ENCODE measurements around the gene HEATR5A. TPM values are rescaled to one million over a fixed set of nuclear protein-coding genes. Genes with fewer than 3 reads are reported as not detected.
"Not testable (repeated sequence)": the region's sequence is repeated elsewhere in the genome, so short reads cannot be mapped to it uniquely, and the experiment has no call there.

HEATR5A gene
- total RNA-seq, 1 experiment from 2014 or later = 19.0 TPM

- ChIA-PET POLR2A (ENCODE audit: low non-redundant PET) (no interaction called here), CTCF (no interaction called here)
- intact Hi-C loops (cut with micrococcal nuclease; ENCODE audit: unreplicated experiment) = no loop called here
- Histone ChIP-seq H3K27ac (ENCODE audit: low read depth, low read length, poor library complexity, severe bottlenecking) (no peak overlapping the region), H3K27me3 (replicated peaks; ENCODE audit: insufficient read depth, low read depth, low read length, poor library complexity) (no peaks in the 10 kb centered on the region), H3K4me3 (ENCODE audit: low read depth, low read length, poor library complexity, severe bottlenecking) (no peak overlapping the region), H3K9me3 (ENCODE audit: low read depth, low read length, poor library complexity, severe bottlenecking) (no peaks in the 10 kb centered on the region), H3K36me3 (ENCODE audit: insufficient read depth, low read length, poor library complexity, severe bottlenecking) (no peaks in the 10 kb centered on the region), H3K4me1 (ENCODE audit: insufficient read depth, low read length, poor library complexity, severe bottlenecking) (peaks cover 6% of the 10 kb centered on the region)
- TF ChIP-seq CTCF (conservative IDR thresholded peaks at IDR 0.05; ENCODE audit: low read depth, low read length) = no peak
- no peak for TF ChIP-seq EZH2 (IDR thresholded peaks at IDR 0.05; ENCODE audit: borderline replicate concordance, low read depth, low read length, poor library complexity, severe bottlenecking)
- no TSS peak for BruUV-seq (replicated peaks)
- DNase-seq (ENCODE audit: low spot score) = no peak
These were observed 19.2 kb upstream of the HEATR5A start for GRCh38 chr14:31439561-31439960.

- BruUV-seq (replicated peaks); DNase-seq (ENCODE audit: low spot score); H3K27ac ChIP-seq (ENCODE audit: low read depth, low read length, poor library complexity, severe bottlenecking); POLR2A ChIA-PET (ENCODE audit: low non-redundant PET); CTCF ChIA-PET; H3K36me3 ChIP-seq (ENCODE audit: insufficient read depth, low read length, poor library complexity, severe bottlenecking); intact Hi-C loops (cut with micrococcal nuclease; ENCODE audit: unreplicated experiment); H3K27me3 ChIP-seq (replicated peaks; ENCODE audit: insufficient read depth, low read depth, low read length, poor library complexity); H3K4me1 ChIP-seq (ENCODE audit: insufficient read depth, low read length, poor library complexity, severe bottlenecking); H3K4me3 ChIP-seq (ENCODE audit: low read depth, low read length, poor library complexity, severe bottlenecking); H3K9me3 ChIP-seq (ENCODE audit: low read depth, low read length, poor library complexity, severe bottlenecking): not testable (repeated sequence)
These were observed 16.8 kb upstream of the HEATR5A start for GRCh38 chr14:31437045-31437691.

GRCh38 chr14:31435276-31435675 is 14.9 kb upstream of the HEATR5A start:
- H3K4me3 ChIP-seq (ENCODE audit: low read depth, low read length, poor library complexity, severe bottlenecking) = no peak overlapping the region
- intact Hi-C loops (cut with micrococcal nuclease; ENCODE audit: unreplicated experiment) = no loop called here
- peaks cover 6% of the 10 kb centered on the region for H3K4me1 ChIP-seq (ENCODE audit: insufficient read depth, low read length, poor library complexity, severe bottlenecking)
- H3K27ac ChIP-seq (ENCODE audit: low read depth, low read length, poor library complexity, severe bottlenecking) = no peak overlapping the region
- peaks cover 2% of the 10 kb centered on the region for H3K36me3 ChIP-seq (ENCODE audit: insufficient read depth, low read length, poor library complexity, severe bottlenecking)
- BruUV-seq (replicated peaks) = no TSS peak
- peak; percentile 50 for DNase-seq (ENCODE audit: low spot score)
- ChIA-PET CTCF (no interaction called here), POLR2A (ENCODE audit: low non-redundant PET) (no interaction called here)
- TF ChIP-seq CTCF (conservative IDR thresholded peaks at IDR 0.05; ENCODE audit: low read depth, low read length) (no peak), EZH2 (IDR thresholded peaks at IDR 0.05; ENCODE audit: borderline replicate concordance, low read depth, low read length, poor library complexity, severe bottlenecking) (no peak)
- no peaks in the 10 kb centered on the region for H3K27me3 ChIP-seq (replicated peaks; ENCODE audit: insufficient read depth, low read depth, low read length, poor library complexity)
- no peaks in the 10 kb centered on the region for H3K9me3 ChIP-seq (ENCODE audit: low read depth, low read length, poor library complexity, severe bottlenecking)

GRCh38 chr14:31430634-31431264 is 10.4 kb upstream of the HEATR5A start:
- no peaks in the 10 kb centered on the region for H3K9me3 ChIP-seq (ENCODE audit: low read depth, low read length, poor library complexity, severe bottlenecking)
- H3K4me3 ChIP-seq (ENCODE audit: low read depth, low read length, poor library complexity, severe bottlenecking) = no peak overlapping the region
- intact Hi-C loops (cut with micrococcal nuclease; ENCODE audit: unreplicated experiment) = no loop called here
- no peak overlapping the region for H3K27ac ChIP-seq (ENCODE audit: low read depth, low read length, poor library complexity, severe bottlenecking)
- peaks cover 2% of the 10 kb centered on the region for H3K36me3 ChIP-seq (ENCODE audit: insufficient read depth, low read length, poor library complexity, severe bottlenecking)
- ChIA-PET CTCF (no interaction called here), POLR2A (ENCODE audit: low non-redundant PET) (no interaction called here)
- peaks cover 4% of the 10 kb centered on the region for H3K4me1 ChIP-seq (ENCODE audit: insufficient read depth, low read length, poor library complexity, severe bottlenecking)
- BruUV-seq (replicated peaks) = no TSS peak
- no peak for DNase-seq (ENCODE audit: low spot score)
- no peak for TF ChIP-seq EZH2 (IDR thresholded peaks at IDR 0.05; ENCODE audit: borderline replicate concordance, low read depth, low read length, poor library complexity, severe bottlenecking)
- no peak for TF ChIP-seq CTCF (conservative IDR thresholded peaks at IDR 0.05; ENCODE audit: low read depth, low read length)
- H3K27me3 ChIP-seq (replicated peaks; ENCODE audit: insufficient read depth, low read depth, low read length, poor library complexity) = no peaks in the 10 kb centered on the region
